Mesothelial cell of epicardium (in vitro differentiated cells): Measurements from ENCODE around the gene DIS3L2. TPM values are rescaled to one million over a fixed set of nuclear protein-coding genes. Genes with fewer than 3 reads are reported as not detected.

ENCODE experiments used
- DNase-seq, 2 experiments: peaks; one replicate each; pipeline ENCODE4 v3.0.0; 2021; ENCODE audit warnings: low spot score in 2 of 2; ENCODE audit not compliant: unreplicated experiment in 2 of 2
- H3K27ac Mint-ChIP-seq: 2 replicates; pipeline ENCODE4 v1.8.0; 2021; ENCODE audit warnings: mixed read lengths
- H3K27me3 Mint-ChIP-seq: 2 replicates; pipeline ENCODE4 v1.8.0; 2021; ENCODE audit warnings: low read depth, mixed read lengths
- H3K36me3 Mint-ChIP-seq: 2 replicates; pipeline ENCODE4 v1.8.0; 2021; ENCODE audit warnings: mixed read lengths
- H3K4me1 Mint-ChIP-seq: 2 replicates; pipeline ENCODE4 v1.8.0; 2021; ENCODE audit warnings: mixed read lengths
- H3K4me3 Mint-ChIP-seq: 2 replicates; pipeline ENCODE4 v1.8.0; 2021; ENCODE audit warnings: mild to moderate bottlenecking, moderate library complexity, mixed read lengths
- H3K9me3 Mint-ChIP-seq: 2 replicates; pipeline ENCODE4 v1.8.0; 2021; ENCODE audit warnings: mixed read lengths
- total RNA-seq: library from RNA; stranded (reverse); gene quantifications from 3 replicates; pipeline ENCODE4 v1.2.1, GENCODE V29; 2021
- TF ChIP-seq, protein P1 (sequence below): fragments of 200-600 bp; sonication (generic); IDR thresholded peaks from one replicate; pipeline ENCODE4 v1.5.0; 2021; ENCODE audit warnings: antibody characterized with exemption; ENCODE audit not compliant: unreplicated experiment

Gene DIS3L2
- total RNA-seq, 1 donor from 2014 or later = 74.4 TPM

DNA sequence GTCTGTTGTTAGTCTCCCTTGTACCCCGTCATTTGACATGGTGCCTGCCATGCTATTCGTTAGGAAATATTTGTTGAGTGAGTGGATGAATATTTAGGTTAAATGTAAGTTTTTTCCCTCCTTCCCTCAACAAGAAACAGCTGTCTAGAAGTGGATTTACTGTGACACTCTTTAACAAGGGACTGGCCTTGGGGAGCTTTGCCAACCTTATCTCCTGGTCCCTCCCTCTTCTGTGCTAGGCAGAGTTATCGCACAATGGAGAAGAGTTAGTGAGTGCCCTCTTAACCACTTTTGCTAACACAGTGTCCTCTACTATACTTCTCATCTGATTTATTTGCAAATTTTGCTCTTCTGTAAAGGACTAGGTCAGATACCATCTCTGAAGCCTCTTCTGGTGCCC lies 61.2 kb downstream of the DIS3L2 start:
- no peak overlapping the region for H3K4me3 Mint-ChIP-seq
- H3K36me3 Mint-ChIP-seq = peaks cover 8% of the 10 kb centered on the region
- DNase-seq = no peak
- H3K9me3 Mint-ChIP-seq = no peaks in the 10 kb centered on the region
- H3K27ac Mint-ChIP-seq = no peak overlapping the region
- H3K27me3 Mint-ChIP-seq = no peaks in the 10 kb centered on the region
- TF ChIP-seq, protein P1, sequence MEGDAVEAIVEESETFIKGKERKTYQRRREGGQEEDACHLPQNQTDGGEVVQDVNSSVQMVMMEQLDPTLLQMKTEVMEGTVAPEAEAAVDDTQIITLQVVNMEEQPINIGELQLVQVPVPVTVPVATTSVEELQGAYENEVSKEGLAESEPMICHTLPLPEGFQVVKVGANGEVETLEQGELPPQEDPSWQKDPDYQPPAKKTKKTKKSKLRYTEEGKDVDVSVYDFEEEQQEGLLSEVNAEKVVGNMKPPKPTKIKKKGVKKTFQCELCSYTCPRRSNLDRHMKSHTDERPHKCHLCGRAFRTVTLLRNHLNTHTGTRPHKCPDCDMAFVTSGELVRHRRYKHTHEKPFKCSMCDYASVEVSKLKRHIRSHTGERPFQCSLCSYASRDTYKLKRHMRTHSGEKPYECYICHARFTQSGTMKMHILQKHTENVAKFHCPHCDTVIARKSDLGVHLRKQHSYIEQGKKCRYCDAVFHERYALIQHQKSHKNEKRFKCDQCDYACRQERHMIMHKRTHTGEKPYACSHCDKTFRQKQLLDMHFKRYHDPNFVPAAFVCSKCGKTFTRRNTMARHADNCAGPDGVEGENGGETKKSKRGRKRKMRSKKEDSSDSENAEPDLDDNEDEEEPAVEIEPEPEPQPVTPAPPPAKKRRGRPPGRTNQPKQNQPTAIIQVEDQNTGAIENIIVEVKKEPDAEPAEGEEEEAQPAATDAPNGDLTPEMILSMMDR = no peak
- H3K4me1 Mint-ChIP-seq = no peaks in the 10 kb centered on the region

DNA sequence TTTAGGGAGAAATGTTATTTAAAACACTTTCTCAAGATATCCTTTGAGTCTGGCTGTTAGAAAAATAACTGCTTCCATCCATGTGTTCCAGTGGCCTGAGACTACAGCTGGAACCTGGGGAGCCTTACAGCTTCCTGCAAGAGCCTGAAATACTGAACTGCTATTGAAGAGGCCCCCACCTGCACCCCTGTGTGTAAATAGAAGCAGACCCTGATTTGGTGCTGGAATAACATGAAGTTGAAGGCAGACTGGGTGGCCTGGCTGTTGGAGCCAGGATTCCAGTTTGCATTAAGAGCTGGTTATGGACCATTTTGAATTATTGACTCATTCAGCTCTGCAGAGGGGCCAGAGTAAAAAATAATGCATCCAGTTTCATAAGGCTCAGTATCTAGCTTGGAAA lies 61.9 kb downstream of the DIS3L2 start:
- no peaks in the 10 kb centered on the region for H3K9me3 Mint-ChIP-seq
- no peak overlapping the region for H3K4me3 Mint-ChIP-seq
- no peaks in the 10 kb centered on the region for H3K27me3 Mint-ChIP-seq
- no peak overlapping the region for H3K27ac Mint-ChIP-seq
- no peaks in the 10 kb centered on the region for H3K4me1 Mint-ChIP-seq
- TF ChIP-seq, protein P1 = no peak
- H3K36me3 Mint-ChIP-seq = peaks cover 5% of the 10 kb centered on the region
- DNase-seq = no peak

DNA sequence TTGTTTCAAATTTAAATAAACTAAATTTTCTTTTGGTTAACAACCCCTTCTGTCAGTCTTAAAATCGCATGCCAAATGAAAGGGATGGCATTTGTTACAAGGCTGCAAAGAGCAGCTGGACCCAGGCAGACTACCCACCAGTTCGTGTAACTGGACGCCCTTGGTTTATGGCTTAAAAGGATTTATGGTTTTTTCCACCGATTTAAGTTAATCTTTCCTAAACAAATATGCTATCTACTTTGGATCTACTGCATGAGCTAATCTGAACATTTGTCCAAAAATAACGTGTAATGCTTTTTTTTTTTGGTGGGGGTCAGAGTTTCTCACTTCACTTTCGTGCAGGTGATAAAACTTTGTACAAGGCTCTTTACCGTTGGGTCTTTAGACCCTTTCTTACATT lies 62.9 kb downstream of the DIS3L2 start:
- Mint-ChIP-seq H3K4me3 (no peak overlapping the region), H3K36me3 (peaks cover 7% of the 10 kb centered on the region), H3K27ac (no peak overlapping the region), H3K4me1 (no peaks in the 10 kb centered on the region), H3K9me3 (no peaks in the 10 kb centered on the region), H3K27me3 (no peaks in the 10 kb centered on the region)
- TF ChIP-seq, protein P1 = no peak
- no peak for DNase-seq

DNA sequence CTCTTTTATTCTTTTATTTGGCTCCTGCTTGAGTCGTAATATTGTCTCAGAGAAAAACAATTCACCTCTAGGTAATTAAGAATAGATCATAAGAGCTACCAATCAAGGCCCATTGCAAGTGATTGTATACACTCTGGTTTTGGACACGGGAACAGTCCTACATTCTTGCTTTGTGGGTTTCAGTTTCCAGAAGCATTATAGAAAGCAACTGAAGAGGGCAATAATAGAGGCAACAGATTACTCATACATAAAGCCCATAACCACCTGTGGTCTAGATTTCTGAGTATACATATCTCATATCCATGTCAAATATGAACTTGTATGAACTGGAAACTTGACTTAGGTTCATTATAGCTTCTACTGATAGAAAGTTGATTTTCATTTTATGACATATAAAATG lies 65.4 kb downstream of the DIS3L2 start:
- H3K9me3 Mint-ChIP-seq = peaks cover under 1% of the 10 kb centered on the region
- H3K4me3 Mint-ChIP-seq = no peak overlapping the region

DNA sequence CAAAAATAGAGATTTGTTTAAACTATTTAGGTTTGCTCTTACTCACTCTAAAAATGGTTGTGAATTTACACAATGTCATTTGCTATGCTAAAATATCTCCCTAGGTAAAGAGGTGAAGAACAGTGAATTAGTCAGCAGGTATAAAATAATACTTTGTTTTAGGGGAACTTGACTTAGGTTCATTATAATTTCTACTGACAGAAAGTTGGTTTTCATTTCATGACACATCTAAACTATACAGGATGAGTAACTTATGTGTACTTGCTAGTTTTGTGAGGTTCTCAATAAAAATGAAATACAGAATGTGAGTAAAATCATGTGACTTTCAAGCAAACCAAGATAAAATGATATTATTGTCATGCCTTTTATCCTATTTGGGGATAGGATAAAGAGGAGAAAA lies 66.0 kb downstream of the DIS3L2 start:
- H3K9me3 Mint-ChIP-seq = peaks cover 7% of the 10 kb centered on the region
- peaks cover 31% of the 10 kb centered on the region for H3K36me3 Mint-ChIP-seq
- no peak overlapping the region for H3K27ac Mint-ChIP-seq
- H3K4me1 Mint-ChIP-seq = no peaks in the 10 kb centered on the region
- TF ChIP-seq, protein P1 = no peak
- no peak for DNase-seq
- no peaks in the 10 kb centered on the region for H3K27me3 Mint-ChIP-seq
- H3K4me3 Mint-ChIP-seq = no peak overlapping the region

More for the DNA sequence above, 65.4 kb downstream of the DIS3L2 start:
- Mint-ChIP-seq H3K36me3 (peaks cover 25% of the 10 kb centered on the region), H3K27ac (no peak overlapping the region), H3K4me1 (no peaks in the 10 kb centered on the region), H3K27me3 (no peaks in the 10 kb centered on the region)
- DNase-seq = no peak
- TF ChIP-seq, protein P1 = no peak

DNA sequence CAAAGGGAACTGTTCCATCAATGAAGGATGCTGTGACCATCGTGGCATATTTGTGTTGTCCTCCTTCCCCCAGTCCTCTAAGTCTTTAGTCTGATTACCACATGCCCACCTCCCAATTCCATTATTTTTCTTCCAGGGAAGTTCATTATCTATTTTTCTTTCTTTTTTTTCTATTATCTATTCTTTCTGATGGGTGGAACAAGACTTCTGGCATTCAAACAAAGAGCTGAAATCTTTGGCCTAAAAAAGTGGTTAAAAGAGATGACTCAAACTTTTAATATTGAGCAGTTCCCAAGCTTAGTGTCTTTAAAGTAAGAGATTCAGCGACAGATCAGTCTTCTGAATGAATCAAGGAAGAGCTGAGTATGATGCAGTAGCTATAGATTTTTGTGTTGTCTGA lies 66.6 kb downstream of the DIS3L2 start:
- TF ChIP-seq, protein P1 = no peak
- H3K9me3 Mint-ChIP-seq = peaks cover 10% of the 10 kb centered on the region
- no peaks in the 10 kb centered on the region for H3K27me3 Mint-ChIP-seq
- no peak for DNase-seq
- H3K4me3 Mint-ChIP-seq = no peak overlapping the region
- no peaks in the 10 kb centered on the region for H3K4me1 Mint-ChIP-seq
- peaks cover 37% of the 10 kb centered on the region for H3K36me3 Mint-ChIP-seq
- no peak overlapping the region for H3K27ac Mint-ChIP-seq
